ENCODE data around the gene NOX3.

GRCh38 chr6:155443168-155443567 lies 12.5 kb downstream of the NOX3 start:
- TF ChIP-seq CTCF (IDR thresholded peaks at IDR 0.05) (no peak), POLR2A (IDR thresholded peaks at IDR 0.05) (no peak)

Measured in vagina (tissue), 2 donors.